Muscle layer of duodenum (tissue), 2 donors: ENCODE results near the gene JARID2.

Experiments used
- H3K27ac ChIP-seq: one replicate; pipeline ENCODE4 v1.7.0; 2013; ENCODE audit warnings: mild to moderate bottlenecking, low read length
- H3K27me3 ChIP-seq: one replicate; pipeline ENCODE4 v1.7.0; 2013; ENCODE audit warnings: low read depth, mild to moderate bottlenecking, control low read depth, low read length
- H3K36me3 ChIP-seq, 2 donors: one replicate each; pipeline ENCODE4 v1.7.0; 2013; ENCODE audit warnings: low read length in 2 of 2, control low read depth in 1 of 2, mild to moderate bottlenecking in 1 of 2; ENCODE audit not compliant: insufficient read depth in 2 of 2, control insufficient read depth in 1 of 2
- H3K4me1 ChIP-seq, 2 donors: one replicate each; pipeline ENCODE4 v1.7.0; 2013; ENCODE audit warnings: low read length in 2 of 2, mild to moderate bottlenecking in 2 of 2, control low read depth in 1 of 2, moderate library complexity in 1 of 2; ENCODE audit not compliant: insufficient read depth in 2 of 2, control insufficient read depth in 1 of 2
- H3K4me3 ChIP-seq, 2 donors: one replicate each; pipeline ENCODE4 v1.7.0; 2013; ENCODE audit warnings: low read length in 2 of 2, low read depth in 1 of 2, mild to moderate bottlenecking in 1 of 2
- H3K9me3 ChIP-seq, 2 donors: one replicate each; pipeline ENCODE4 v1.7.0; 2013; ENCODE audit warnings: low read length in 2 of 2, control low read depth in 1 of 2, mild to moderate bottlenecking in 1 of 2; ENCODE audit not compliant: control insufficient read depth in 1 of 2
- donor health status: healthy.

The JARID2 gene

GRCh38 chr6:15560713-15561112 is 314.8 kb downstream of the JARID2 start:
- H3K36me3 ChIP-seq: no peaks in the 10 kb centered on the region
- no peak overlapping the region for H3K4me3 ChIP-seq
- H3K27ac ChIP-seq: no peak overlapping the region
- H3K9me3 ChIP-seq: no peaks in the 10 kb centered on the region
- no peaks in the 10 kb centered on the region for H3K27me3 ChIP-seq
- H3K4me1 ChIP-seq: peaks cover 0 to 3% of the 10 kb centered on the region in 2 donors

DNA sequence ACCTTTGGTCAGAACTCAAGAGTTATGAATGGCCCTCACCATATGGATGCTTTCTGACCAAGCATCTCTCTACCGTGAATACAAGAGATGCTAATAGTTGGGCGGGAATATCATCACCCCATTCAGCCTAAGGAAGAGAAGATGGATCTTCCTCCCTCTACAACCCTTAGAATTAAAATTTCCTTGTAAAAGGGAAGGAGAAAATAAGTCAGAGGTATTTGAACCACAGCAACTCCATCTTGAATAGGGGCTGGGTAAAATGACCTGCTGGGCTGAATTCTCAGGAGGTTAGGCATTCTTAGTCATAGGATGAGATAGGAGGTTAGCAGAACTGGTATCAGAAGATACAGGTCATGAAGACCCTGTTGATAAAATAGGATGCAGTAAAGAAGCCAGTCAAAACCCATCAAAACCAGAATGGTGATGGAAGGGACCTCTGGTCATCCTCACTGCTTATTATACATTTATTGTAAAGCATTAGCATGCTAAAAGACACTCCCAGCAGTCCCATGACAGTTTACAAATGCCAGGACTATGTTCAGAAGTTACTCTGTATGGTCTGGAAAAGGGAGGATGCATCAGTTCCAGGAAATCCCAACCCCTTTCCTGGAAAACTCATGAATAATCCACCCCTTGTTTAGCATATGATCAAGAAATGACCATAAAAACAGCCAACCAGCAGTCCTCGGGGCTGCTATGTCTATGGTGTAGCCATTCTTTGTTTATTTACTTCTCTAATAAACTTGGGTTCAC is 315.8 kb downstream of the JARID2 start:
- no peaks in the 10 kb centered on the region for H3K36me3 ChIP-seq
- peaks cover 0 to 3% of the 10 kb centered on the region in 2 donors for H3K4me1 ChIP-seq
- H3K27me3 ChIP-seq: no peaks in the 10 kb centered on the region
- no peaks in the 10 kb centered on the region for H3K9me3 ChIP-seq
- no peak overlapping the region for H3K4me3 ChIP-seq
- H3K27ac ChIP-seq: no peak overlapping the region

DNA sequence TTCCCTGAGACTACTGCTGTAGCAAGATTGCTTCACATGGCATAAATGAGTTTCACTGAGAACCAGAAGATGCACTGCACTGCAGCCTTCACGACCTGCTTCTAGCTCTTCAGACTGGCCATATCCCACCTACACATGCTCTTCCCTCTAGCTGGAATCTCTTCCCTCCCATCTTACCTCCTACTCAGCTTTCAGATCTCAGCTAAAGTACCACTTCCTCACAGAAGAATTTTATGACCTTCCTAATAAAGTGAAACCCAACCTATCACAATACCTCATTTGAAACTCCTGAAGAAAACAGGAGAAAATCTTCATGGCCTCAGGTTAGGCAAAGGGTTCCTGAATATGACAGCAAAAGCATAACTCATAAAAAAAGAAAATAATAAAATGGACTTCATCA is 317.1 kb downstream of the JARID2 start:
- Histone ChIP-seq H3K36me3 (no peaks in the 10 kb centered on the region), H3K27ac (no peak overlapping the region), H3K27me3 (no peaks in the 10 kb centered on the region), H3K4me1 (peaks cover 0 to 3% of the 10 kb centered on the region in 2 donors), H3K4me3 (no peak overlapping the region), H3K9me3 (no peaks in the 10 kb centered on the region)

GRCh38 chr6:15569035-15569995 is 323.4 kb downstream of the JARID2 start:
- H3K27ac ChIP-seq: no peak overlapping the region
- no peaks in the 10 kb centered on the region for H3K4me1 ChIP-seq
- H3K9me3 ChIP-seq: no peaks in the 10 kb centered on the region
- H3K27me3 ChIP-seq: no peaks in the 10 kb centered on the region
- H3K36me3 ChIP-seq: no peaks in the 10 kb centered on the region
- H3K4me3 ChIP-seq: no peak overlapping the region

GRCh38 chr6:15570171-15570570 is 324.3 kb downstream of the JARID2 start:
- Histone ChIP-seq H3K9me3 (no peaks in the 10 kb centered on the region), H3K4me3 (no peak overlapping the region), H3K36me3 (no peaks in the 10 kb centered on the region), H3K27ac (no peak overlapping the region), H3K27me3 (no peaks in the 10 kb centered on the region), H3K4me1 (peaks cover 0 to 6% of the 10 kb centered on the region in 2 donors)
